HG02943 (cell line): ENCODE measurements around the gene GRB14.
"Not testable (repeated sequence)": the region's sequence is repeated elsewhere in the genome, so short reads cannot be mapped to it uniquely, and the experiment has no call there.

Source experiments
- ATAC-seq: cut with Tn5 transposase; IDR thresholded peaks from one replicate; pipeline ENCODE4 v1.9.1; 2021; ENCODE audit warnings: mild to moderate bottlenecking, low read depth, moderate library complexity; ENCODE audit not compliant: unreplicated experiment

The GRB14 gene

DNA sequence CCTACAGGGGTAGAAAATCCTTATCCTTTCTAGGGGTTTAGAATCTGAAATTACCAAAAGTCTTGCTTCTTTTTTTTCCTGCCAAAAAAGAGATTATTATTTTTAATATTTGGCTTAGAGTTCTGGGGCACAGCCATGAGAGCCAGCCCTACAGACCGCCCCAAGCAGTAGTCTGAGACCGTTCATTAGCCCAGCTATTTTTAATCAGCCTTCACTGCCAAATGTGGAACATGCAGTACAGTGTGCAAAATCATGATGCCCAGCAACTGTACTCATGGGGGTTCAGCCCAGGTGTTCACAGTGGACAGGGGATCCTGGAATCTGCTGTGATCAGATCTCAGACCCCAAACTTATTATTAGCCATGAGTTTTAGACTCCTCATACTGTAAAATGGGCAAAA is 60.4 kb downstream of the GRB14 start:
- ATAC-seq = no peak

DNA sequence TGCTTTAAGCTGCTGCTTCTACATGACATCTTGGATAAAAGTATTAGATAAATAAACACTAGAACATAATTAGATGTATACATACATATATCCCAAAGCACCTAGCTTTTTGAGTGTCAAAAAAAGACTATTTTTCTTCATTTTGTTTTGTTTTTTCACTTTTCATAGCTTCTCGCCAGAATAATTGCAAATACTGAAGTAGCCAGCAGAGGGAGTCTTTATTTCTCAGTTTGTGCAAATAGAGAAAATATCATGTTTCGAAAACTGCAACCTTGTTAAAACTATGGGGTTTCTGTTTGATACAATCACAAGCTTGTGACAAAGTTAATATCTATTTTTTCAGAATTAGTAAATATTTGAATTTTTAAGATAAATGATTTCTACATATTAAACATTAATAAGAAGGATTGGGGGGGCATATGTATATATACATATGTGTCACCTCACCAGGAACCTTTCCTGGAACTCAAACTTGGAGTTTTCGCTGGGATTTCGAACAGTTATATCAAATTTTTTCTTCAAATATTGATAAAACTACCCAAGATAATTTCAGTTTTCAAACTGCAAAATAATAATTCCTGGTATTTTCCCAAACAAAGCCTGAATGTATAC is 61.0 kb downstream of the GRB14 start:
- ATAC-seq = no peak

GRCh38 chr2:164558450-164558849 is 62.8 kb downstream of the GRB14 start:
- no peak for ATAC-seq

GRCh38 chr2:164554487-164554886 is 66.8 kb downstream of the GRB14 start:
- no peak for ATAC-seq

DNA sequence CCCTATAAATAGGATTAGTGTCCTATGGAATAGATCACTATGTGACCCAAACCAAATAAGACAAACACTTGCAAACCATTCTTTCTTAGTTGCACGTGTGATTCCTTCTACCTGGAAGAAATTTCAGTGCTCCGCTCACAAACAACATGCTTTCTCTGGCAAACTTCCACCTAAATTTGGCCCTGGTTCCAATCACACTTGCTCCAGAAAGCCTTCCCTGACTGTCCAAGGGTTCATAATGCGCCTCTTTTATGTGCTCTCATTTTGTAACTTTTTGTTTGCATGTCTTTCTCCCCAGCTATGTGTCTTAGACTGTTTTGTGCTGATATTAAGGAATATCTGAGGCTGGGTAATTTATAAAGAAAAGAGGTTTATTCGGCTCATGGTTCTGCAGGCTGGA is 69.8 kb downstream of the GRB14 start:
- no peak for ATAC-seq

GRCh38 chr2:164549705-164550104 is 71.6 kb downstream of the GRB14 start:
- not testable (repeated sequence) for ATAC-seq

DNA sequence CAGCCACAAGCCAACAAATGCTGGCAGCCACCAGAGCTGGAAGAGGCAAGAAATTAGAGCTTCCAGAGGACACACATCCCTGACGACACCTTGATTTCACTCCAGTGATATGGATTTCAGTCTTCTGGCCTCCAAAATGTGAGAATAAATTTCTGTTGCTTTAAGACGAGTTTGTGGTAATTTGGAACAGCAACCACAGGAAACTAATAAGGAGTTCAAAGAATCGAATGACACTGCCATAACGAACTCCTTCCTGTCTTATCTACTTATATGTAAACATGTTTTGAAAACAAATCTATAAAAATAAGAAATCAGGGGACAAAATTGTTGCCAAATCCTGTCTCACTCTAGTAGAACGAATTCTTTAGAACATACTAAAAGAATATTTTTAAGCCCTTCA is 75.8 kb downstream of the GRB14 start:
- no peak for ATAC-seq

GRCh38 chr2:164542581-164543021 is 78.7 kb downstream of the GRB14 start:
- ATAC-seq = no peak

GRCh38 chr2:164538240-164538866 is 82.9 kb downstream of the GRB14 start:
- no peak for ATAC-seq

- ATAC-seq = no peak
These were observed 85.8 kb downstream of the GRB14 start for GRCh38 chr2:164535280-164536025.

GRCh38 chr2:164530464-164530863 is 90.8 kb downstream of the GRB14 start:
- no peak for ATAC-seq

DNA sequence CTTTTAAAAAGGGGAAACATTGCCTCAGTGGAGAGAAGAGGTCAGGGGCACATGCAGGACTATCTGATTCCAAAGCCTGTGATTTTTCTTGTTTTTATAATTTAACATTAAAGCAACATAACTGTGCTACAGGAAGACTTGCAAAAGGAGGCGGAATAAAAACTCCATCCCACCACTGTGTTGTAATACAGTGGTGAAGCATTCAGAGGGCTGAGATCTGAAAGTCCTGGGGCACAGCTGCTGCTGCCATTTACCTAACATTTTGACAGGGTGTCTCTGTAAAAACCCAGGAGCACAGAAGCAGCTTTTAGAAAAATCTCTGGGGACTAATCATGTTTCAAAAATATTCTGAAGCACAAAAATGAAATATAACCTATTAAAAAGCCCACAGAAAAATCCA is 97.6 kb downstream of the GRB14 start:
- ATAC-seq = no peak

DNA sequence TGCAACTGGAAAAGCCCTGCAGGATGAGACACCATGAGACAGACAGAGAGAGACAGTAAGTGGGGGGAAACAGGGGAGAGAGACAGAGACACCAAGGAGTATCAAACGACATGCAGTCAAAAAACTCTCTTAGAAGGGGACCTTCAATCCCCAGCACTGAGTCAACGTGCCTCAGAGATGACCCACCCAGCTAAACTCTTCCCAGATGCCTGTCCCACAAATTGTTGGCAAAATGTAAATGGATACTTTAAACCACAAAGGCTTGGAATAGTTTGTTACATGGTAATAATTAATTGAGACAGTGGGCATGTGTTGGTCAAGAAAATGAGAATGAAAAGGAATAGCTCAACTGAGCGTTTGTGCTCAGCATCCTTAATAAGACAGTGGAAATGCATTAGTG is 98.3 kb downstream of the GRB14 start:
- no peak for ATAC-seq

DNA sequence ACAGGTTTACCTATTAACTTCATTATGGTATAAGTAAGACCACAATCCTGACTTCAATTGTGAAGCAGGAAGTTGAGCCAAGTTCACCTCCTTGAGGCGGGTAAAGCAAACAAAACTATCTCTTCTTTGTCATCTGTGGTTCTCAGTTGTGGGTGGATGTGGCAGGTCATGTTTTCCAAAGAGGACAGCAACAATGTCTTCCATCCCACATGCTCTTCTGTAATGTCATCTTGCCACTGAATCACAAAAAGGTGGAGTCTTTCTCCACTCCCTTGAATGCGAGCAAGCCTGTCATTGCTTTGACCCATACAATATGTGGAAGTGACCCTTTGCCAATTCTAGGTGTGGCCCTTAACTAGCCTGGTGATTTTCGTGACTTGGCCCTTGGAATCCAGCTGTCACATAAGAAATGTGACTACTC is 98.7 kb downstream of the GRB14 start:
- no peak for ATAC-seq

- no peak for ATAC-seq
These were observed 105.5 kb downstream of the GRB14 start for GRCh38 chr2:164515734-164516133.

DNA sequence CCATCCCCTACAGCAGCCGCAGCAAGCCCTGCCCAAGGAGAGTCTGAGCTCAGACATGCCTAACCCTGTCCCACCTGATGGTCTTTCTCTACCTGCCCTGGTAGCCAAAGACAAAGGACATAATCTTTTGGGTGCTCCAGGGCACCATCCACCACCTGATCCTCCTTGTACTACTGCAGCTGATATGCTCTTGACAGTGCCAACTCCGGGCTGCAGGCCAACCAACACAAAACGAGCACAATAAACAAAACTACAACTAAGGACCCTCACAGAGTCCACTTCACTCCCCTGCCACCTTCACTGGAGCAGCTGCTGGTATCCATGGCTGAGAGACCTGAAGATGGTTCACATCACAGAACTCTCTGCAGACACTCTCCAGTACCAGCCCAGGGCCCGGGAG is 106.3 kb downstream of the GRB14 start:
- ATAC-seq = no peak

DNA sequence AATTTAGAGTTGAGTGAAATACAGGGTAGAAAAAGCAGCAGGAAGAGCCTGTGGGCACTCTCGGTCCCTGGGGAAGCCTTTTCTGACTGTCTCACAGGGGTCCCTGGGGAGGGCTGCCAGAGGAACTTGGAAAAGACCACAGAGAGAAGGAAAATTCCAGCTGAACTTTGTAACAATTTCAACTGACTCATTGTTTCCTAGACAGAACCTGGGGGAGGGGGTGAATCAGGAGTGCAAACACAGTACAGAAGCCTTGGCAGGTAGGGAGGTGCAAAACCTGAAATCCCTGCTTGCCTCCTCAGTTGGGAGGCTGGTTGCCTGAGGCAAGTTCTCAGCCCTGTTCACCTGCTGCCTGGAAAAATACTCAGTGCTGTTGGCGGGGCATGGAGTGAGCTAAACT is 106.8 kb downstream of the GRB14 start:
- no peak for ATAC-seq

- no peak for ATAC-seq
These were observed 108.4 kb downstream of the GRB14 start for GRCh38 chr2:164512871-164513270.

DNA sequence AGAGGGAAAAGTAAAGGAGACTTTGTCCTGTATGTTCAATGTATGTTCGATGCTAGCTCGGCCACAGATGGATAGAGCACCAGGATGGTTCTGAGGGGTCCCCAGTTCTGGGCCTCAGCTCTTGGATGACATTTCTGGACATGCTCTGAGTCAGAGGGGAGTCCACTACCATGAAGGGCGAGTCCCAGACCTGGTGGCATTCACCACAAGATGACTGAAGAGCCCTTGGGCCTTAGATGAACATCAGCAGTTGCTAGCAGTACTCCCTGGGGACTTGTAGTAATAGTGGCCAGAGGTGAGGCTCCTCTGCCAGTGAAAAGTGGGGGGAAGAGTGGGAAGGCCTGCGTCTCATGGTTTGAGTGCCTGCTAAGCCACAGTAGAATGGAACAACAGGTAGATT is 109.5 kb downstream of the GRB14 start:
- ATAC-seq = no peak

DNA sequence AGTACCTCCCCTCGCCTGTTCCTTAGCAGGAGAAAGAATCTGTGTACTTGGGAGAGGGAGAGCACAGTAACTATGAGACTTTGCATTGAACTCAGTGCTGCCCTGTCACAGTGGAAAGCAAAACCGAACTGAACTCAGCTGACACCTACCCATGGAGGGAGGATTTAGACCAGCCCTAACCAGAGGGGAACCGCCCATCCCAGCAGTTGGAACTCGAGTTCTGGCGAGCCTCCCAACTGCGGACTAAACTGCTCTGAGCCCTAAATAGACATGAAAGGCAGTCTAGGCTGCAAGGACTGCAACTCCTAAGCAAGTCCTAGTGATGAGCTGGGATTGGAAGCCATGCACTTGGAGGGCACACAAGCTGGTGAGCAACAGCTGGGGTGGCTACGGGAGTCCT is 110.4 kb downstream of the GRB14 start:
- no peak for ATAC-seq

DNA sequence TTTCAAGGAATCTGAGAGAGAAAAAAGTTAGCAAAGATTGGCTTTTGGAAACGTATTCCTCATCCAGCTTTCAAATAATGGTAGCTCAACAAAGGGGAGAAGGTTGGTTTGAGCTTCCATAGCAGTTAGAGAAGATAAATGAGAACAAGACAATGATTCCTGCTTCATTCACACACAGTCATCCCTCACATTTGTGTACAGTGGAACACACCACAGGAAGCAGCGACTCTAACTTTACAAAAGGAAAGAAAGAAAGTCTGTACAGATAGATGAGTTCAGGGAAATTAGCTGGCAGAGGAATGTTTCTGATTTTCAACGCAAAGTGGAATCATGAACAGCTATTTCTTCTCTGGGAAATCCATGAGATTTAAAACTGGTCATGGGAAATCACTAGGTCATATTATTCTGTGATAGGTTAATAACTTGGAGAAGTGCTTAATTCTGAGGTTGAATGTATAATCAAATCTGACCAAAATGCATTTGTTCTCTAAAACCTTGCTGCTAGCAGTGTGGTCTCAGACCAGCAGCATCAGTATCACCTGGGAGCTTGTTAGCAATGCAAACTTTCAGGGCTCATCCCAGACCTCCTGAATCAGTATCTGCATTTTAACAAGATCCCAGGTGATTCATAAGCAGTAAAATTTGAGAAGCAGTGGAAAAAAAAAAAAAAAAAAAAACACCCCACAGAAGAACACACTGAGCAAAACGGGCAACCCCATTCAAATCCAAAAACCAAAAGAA is 112.0 kb downstream of the GRB14 start:
- ATAC-seq = no peak
